ENCODE data around the gene CAPN9. TPM values are rescaled to one million over a fixed set of nuclear protein-coding genes. Genes with fewer than 3 reads are reported as not detected.

The CAPN9 gene
- total RNA-seq, 2 donors from 2014 or later: not detected

GRCh38 chr1:230790026-230790425 is 42.8 kb downstream of the CAPN9 start:
- TF ChIP-seq CTCF (IDR thresholded peaks at IDR 0.05): no peak
- Histone ChIP-seq H3K27ac (no peak overlapping the region), H3K9me3 (no peaks in the 10 kb centered on the region), H3K4me3 (no peak overlapping the region), H3K36me3 (no peaks in the 10 kb centered on the region), H3K4me1 (no peaks in the 10 kb centered on the region), H3K27me3 (no peaks in the 10 kb centered on the region)
- peak; percentile 40 for DNase-seq (ENCODE audit: low spot score)

GRCh38 chr1:230791986-230792564 is 44.9 kb downstream of the CAPN9 start:
- Histone ChIP-seq H3K36me3 (no peaks in the 10 kb centered on the region), H3K9me3 (no peaks in the 10 kb centered on the region), H3K4me1 (no peaks in the 10 kb centered on the region), H3K27ac (no peak overlapping the region), H3K27me3 (no peaks in the 10 kb centered on the region), H3K4me3 (no peak overlapping the region)
- peak; percentile 42 for DNase-seq (ENCODE audit: low spot score)
- no peak for TF ChIP-seq CTCF (IDR thresholded peaks at IDR 0.05)

GRCh38 chr1:230792691-230793462 is 45.7 kb downstream of the CAPN9 start:
- Histone ChIP-seq H3K4me3 (no peak overlapping the region), H3K9me3 (no peaks in the 10 kb centered on the region), H3K27ac (no peak overlapping the region), H3K36me3 (no peaks in the 10 kb centered on the region), H3K4me1 (no peaks in the 10 kb centered on the region), H3K27me3 (no peaks in the 10 kb centered on the region)
- no peak for TF ChIP-seq CTCF (IDR thresholded peaks at IDR 0.05)
- DNase-seq (ENCODE audit: low spot score): peak; percentile 38

GRCh38 chr1:230793463-230793745 is 46.2 kb downstream of the CAPN9 start:
- TF ChIP-seq CTCF (IDR thresholded peaks at IDR 0.05): no peak

GRCh38 chr1:230794431-230794830 is 47.2 kb downstream of the CAPN9 start:
- Histone ChIP-seq H3K9me3 (no peaks in the 10 kb centered on the region), H3K27ac (no peak overlapping the region), H3K4me1 (no peaks in the 10 kb centered on the region), H3K27me3 (no peaks in the 10 kb centered on the region), H3K36me3 (no peaks in the 10 kb centered on the region), H3K4me3 (no peak overlapping the region)
- no peak for DNase-seq (ENCODE audit: low spot score)
- no peak for TF ChIP-seq CTCF (IDR thresholded peaks at IDR 0.05)

More at GRCh38 chr1:230793463-230793745, 46.2 kb downstream of the CAPN9 start:
- Histone ChIP-seq H3K4me1 (no peaks in the 10 kb centered on the region), H3K4me3 (no peak overlapping the region), H3K9me3 (no peaks in the 10 kb centered on the region), H3K27me3 (no peaks in the 10 kb centered on the region), H3K27ac (no peak overlapping the region), H3K36me3 (no peaks in the 10 kb centered on the region)
- DNase-seq (ENCODE audit: low spot score): no peak
